Chondrocyte (in vitro differentiated cells): Measurements from ENCODE around the gene FAM81B. TPM values are rescaled to one million over a fixed set of nuclear protein-coding genes. Genes with fewer than 3 reads are reported as not detected.

ENCODE experiments used
- DNase-seq: peaks from one replicate; pipeline ENCODE4 v3.0.0; 2021; ENCODE audit warnings: mixed read lengths, low spot score
- H3K27ac Mint-ChIP-seq: one replicate; pipeline ENCODE4 v1.8.0; 2021; ENCODE audit warnings: mild to moderate bottlenecking, moderate library complexity, mixed read lengths; ENCODE audit not compliant: unreplicated experiment
- H3K27me3 Mint-ChIP-seq: 2 replicates; pipeline ENCODE4 v1.8.0; 2021; ENCODE audit warnings: low read depth, mixed read lengths
- H3K36me3 Mint-ChIP-seq: 2 replicates; pipeline ENCODE4 v1.8.0; 2021; ENCODE audit warnings: low read depth, mixed read lengths
- H3K4me1 Mint-ChIP-seq: 2 replicates; pipeline ENCODE4 v1.8.0; 2021; ENCODE audit warnings: low read depth, mild to moderate bottlenecking, mixed read lengths
- H3K4me3 Mint-ChIP-seq: one replicate; pipeline ENCODE4 v1.8.0; 2021; ENCODE audit warnings: mild to moderate bottlenecking, moderate library complexity, mixed read lengths; ENCODE audit not compliant: unreplicated experiment
- H3K9me3 Mint-ChIP-seq: 2 replicates; pipeline ENCODE4 v1.8.0; 2021; ENCODE audit warnings: low read depth, mixed read lengths
- total RNA-seq: library from RNA; stranded (reverse); gene quantifications from 3 replicates; pipeline ENCODE4 v1.2.1, GENCODE V29; 2021
- TF ChIP-seq, protein P1 (sequence below): fragments of 200-600 bp; sonication (generic); IDR thresholded peaks from 2 replicates; pipeline ENCODE4 v1.5.0; 2021; ENCODE audit warnings: antibody characterized with exemption, mild to moderate bottlenecking, moderate library complexity

FAM81B gene
- total RNA-seq, 1 donor from 2014 or later, result not detected

GRCh38 chr5:95374061-95374460 is 17.1 kb upstream of the FAM81B start:
- TF ChIP-seq, protein P1, sequence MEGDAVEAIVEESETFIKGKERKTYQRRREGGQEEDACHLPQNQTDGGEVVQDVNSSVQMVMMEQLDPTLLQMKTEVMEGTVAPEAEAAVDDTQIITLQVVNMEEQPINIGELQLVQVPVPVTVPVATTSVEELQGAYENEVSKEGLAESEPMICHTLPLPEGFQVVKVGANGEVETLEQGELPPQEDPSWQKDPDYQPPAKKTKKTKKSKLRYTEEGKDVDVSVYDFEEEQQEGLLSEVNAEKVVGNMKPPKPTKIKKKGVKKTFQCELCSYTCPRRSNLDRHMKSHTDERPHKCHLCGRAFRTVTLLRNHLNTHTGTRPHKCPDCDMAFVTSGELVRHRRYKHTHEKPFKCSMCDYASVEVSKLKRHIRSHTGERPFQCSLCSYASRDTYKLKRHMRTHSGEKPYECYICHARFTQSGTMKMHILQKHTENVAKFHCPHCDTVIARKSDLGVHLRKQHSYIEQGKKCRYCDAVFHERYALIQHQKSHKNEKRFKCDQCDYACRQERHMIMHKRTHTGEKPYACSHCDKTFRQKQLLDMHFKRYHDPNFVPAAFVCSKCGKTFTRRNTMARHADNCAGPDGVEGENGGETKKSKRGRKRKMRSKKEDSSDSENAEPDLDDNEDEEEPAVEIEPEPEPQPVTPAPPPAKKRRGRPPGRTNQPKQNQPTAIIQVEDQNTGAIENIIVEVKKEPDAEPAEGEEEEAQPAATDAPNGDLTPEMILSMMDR, result no peak
- H3K9me3 Mint-ChIP-seq, result no peaks in the 10 kb centered on the region
- DNase-seq, result no peak
- H3K4me1 Mint-ChIP-seq, result no peaks in the 10 kb centered on the region
- no peak overlapping the region for H3K27ac Mint-ChIP-seq
- H3K36me3 Mint-ChIP-seq, result no peaks in the 10 kb centered on the region
- no peak overlapping the region for H3K4me3 Mint-ChIP-seq
- peaks cover 19% of the 10 kb centered on the region for H3K27me3 Mint-ChIP-seq

DNA sequence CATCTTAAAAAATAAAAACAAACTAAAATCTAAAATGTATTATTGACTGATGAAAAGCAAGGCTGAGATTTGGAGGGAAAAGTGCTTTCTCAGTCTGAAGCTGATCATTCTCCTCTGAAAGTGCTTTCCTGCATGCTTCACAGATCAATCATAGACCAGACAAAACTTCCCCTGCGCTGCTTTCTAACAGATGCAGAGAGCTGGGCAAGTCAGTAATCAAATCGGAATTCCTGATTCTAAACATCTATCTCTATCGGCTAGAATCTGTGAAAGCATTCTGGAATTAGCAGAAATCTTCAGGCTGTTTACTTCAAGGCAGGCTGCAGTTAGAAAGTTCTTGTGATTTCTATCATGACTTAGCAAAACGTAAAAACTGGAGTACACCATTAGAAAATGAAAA is 15.6 kb upstream of the FAM81B start:
- no peak for DNase-seq
- Mint-ChIP-seq H3K27me3 (peaks cover 10% of the 10 kb centered on the region), H3K36me3 (peaks cover 1% of the 10 kb centered on the region), H3K4me3 (no peak overlapping the region), H3K27ac (no peak overlapping the region), H3K4me1 (no peaks in the 10 kb centered on the region), H3K9me3 (peaks cover 9% of the 10 kb centered on the region)
- TF ChIP-seq, protein P1, result no peak

DNA sequence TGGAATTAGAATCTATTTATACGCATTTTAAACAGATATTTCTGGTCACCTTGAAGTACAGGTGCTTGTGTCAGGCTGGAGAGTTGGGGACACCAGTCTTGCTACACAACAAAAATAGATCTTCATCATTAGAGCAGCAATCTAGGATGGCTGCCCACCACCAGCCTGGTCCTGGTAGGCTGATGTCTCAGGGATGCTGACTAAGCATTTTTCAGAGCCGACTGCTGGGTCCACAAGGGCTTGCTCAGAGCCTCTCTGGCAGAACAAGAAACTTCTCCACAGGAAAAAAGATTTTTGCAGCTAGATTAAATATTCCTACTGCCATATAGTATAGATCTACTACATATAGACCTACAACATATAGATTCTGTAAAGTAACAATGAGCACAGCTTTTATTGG is 12.0 kb upstream of the FAM81B start:
- TF ChIP-seq, protein P1, result no peak
- no peak overlapping the region for H3K4me3 Mint-ChIP-seq
- peaks cover 14% of the 10 kb centered on the region for H3K9me3 Mint-ChIP-seq
- DNase-seq, result no peak
- peaks cover 1% of the 10 kb centered on the region for H3K36me3 Mint-ChIP-seq
- no peak overlapping the region for H3K27ac Mint-ChIP-seq
- H3K27me3 Mint-ChIP-seq, result peaks cover 7% of the 10 kb centered on the region
- H3K4me1 Mint-ChIP-seq, result no peaks in the 10 kb centered on the region

GRCh38 chr5:95380103-95380628 is 11.0 kb upstream of the FAM81B start:
- DNase-seq, result no peak
- no peak overlapping the region for H3K4me3 Mint-ChIP-seq
- no peaks in the 10 kb centered on the region for H3K4me1 Mint-ChIP-seq
- peaks cover 16% of the 10 kb centered on the region for H3K9me3 Mint-ChIP-seq
- TF ChIP-seq, protein P1, result no peak
- H3K36me3 Mint-ChIP-seq, result peaks cover 1% of the 10 kb centered on the region
- peaks cover 5% of the 10 kb centered on the region for H3K27me3 Mint-ChIP-seq
- no peak overlapping the region for H3K27ac Mint-ChIP-seq

DNA sequence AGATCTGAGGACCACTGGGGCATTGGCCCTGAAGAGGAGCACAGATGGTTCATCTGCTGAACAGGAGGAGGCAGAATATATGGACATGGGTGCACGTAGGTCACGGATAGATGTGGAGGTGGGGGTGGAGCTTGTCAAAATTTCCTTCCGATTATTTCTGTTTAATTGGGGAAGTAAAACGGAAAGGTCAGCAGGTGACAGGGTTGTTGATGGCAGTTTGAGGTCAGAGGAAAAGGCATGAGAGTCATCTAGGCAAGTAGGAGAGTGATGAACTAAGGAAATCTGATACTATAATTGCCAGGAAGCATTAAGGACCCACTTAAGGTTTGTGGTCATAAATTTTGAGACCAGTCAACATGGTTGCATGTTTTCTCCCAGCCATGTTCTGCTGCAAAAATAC is 8.4 kb upstream of the FAM81B start:
- H3K27ac Mint-ChIP-seq, result no peak overlapping the region
- no peak overlapping the region for H3K4me3 Mint-ChIP-seq
- peaks cover 6% of the 10 kb centered on the region for H3K27me3 Mint-ChIP-seq
- no peak for DNase-seq
- TF ChIP-seq, protein P1, result no peak
- no peaks in the 10 kb centered on the region for H3K4me1 Mint-ChIP-seq
- peaks cover 2% of the 10 kb centered on the region for H3K36me3 Mint-ChIP-seq
- H3K9me3 Mint-ChIP-seq, result peaks cover 26% of the 10 kb centered on the region
